Activated CD8-positive, alpha-beta memory T cell treated with anti-CD3 and anti-CD28 coated beads, Interleukin-2, amount 50 U/mL, for 1 hour (primary cell): Measurements from ENCODE around the gene C5.

Experiments used
- DNase-seq: peaks from one replicate; pipeline ENCODE4 v3.0.0-alpha.2; 2020; ENCODE audit errors: extremely low read depth

C5 gene

DNA sequence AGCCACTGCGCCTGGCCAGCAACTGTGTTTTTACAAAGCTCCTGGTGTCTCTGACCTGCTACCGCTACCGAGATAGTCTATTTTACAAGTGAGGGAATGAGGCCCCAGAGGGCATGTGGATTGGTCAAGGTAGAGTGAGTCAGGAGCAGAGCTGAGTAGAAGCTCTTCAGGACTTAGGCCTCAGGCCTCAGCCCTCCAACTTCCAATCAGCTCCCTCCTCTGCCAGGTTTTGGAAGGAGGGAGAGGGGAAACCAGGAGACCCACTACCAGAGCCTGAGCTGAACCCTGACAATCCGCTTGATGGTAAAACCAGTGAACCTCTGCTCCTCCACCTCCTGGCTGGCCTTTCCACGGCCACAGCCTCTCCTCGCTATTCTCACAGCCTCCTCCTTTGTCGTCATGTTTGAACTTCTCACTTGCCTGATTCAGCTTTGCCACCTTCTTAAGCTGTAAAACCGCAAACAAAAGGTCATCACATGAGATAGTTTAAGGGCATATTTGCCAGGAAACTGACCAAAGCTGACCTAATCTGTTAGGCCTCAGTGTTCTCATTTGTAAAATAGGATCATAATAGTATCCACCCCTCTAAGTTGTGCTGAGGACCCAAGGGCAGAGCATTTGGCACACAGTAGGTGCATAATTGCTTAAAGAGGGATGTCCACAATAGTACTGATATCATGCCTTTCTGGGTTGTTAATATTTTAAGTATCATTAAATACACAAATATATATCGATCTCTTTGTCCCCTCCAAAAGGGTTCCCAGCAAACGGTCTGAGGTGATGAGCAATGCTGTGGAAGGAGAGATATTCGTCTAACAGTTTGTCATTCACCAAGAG is 125.2 kb downstream of the C5 start:
- no peak for DNase-seq

DNA sequence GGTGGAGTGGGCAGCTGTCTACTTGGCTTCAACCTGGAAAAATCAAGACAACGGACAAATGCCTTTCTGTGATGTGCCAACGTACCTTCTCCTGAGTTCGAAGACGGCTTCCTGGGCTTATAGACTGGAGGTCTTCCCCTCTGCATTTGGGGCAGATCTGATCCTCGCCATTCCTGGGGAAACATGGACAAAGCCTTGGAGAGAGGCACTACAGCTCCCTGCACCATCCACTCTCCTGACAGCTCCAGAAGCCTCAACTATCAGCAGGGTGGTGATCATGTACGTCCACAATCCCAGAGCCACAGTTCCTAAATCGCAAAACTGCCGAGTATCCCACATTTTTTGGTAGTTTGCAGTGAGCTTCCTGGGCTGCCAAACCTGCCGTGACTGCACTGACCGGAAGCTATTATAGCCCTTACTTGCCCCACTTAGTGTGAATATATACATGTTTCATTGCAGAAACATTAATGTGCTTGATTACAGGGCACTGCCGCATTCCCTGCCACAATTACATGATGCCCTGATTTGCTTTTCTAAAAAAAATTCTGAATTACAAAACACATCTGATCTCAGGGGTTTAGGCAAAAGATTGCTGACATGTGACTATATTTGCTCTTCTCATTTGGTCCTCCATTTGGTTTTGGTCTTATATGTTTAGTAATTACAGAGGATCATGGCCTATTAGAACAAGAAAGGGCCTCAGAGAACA is 126.3 kb downstream of the C5 start:
- no peak for DNase-seq

DNA sequence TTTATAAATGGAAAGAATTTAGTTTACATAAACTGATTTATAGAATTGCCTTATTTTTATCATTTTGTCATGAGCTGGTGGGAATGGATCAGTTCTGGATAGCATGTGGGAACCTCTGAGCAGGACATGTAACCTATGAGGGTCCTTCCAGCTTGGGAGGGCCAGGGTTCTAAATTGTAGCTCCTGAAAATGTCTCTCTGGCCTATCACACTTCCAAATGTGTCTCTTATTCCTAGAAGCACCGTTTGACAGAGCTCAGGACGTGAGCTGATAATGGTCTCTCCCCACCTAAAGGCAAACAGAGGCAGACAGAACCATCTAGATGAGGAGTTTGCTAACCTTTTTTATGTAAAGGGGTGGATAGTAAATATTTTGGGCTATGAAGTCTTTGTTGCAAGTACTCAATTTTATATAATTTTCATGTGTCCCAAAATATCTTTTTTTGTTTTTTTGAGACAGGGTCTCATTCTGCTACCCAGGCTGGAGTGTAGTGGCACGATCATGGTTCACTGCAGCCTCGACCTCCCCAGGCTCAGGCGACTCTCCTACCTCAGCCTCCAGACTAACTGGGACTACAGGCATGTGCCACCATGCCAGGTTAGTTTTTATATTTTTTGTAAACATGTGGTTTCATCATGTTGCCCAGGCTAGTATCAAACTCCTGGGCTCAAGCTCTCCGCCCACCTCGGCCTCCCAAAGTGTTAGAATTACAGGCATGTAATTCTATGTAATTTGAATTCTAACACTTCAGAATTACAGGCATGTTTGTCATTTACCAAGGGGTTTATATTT is 127.5 kb downstream of the C5 start:
- no peak for DNase-seq

DNA sequence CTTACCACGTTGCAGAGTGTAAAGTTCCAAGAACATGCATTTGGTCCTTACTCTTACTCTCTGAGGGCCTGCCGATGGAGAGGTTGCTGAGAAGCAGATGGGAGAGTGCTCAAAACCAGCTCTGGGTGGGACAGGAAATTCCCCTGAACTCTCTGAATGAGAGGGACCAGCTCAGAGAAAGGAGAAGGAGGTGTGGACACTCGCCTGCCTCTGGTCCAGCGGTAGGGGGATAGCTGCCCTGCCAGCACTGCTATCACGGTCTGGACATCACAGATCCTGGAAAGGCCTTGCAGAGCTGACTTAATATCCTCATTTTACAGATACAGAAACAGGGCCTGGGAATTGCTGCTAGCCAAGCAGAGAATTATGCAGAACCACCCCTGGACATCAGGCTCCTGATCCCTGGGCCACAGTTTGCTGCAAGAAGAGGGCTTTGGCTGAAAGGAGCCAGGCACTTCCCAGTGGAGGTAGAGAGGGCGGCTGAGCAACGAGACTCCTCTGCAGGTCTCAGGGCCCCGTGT is 128.4 kb downstream of the C5 start:
- no peak for DNase-seq

DNA sequence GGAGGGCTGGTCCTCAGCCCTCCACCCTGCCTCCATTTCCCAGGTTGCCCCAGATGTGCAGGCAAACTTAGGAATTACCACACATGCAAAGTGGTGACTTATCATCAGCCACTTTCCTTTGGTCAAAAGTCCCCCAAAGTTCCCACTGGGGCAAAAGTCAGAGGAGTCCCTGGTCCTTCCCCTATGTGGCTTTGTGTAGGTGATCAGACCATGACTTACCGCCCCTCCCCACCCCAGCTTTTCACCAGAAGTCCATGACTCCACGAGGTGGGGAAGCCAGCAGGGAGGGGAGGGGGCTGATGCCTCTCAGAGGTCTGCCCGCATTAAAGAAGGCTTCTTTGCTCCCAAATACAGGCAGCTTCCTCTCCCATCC is 129.3 kb downstream of the C5 start:
- no peak for DNase-seq

DNA sequence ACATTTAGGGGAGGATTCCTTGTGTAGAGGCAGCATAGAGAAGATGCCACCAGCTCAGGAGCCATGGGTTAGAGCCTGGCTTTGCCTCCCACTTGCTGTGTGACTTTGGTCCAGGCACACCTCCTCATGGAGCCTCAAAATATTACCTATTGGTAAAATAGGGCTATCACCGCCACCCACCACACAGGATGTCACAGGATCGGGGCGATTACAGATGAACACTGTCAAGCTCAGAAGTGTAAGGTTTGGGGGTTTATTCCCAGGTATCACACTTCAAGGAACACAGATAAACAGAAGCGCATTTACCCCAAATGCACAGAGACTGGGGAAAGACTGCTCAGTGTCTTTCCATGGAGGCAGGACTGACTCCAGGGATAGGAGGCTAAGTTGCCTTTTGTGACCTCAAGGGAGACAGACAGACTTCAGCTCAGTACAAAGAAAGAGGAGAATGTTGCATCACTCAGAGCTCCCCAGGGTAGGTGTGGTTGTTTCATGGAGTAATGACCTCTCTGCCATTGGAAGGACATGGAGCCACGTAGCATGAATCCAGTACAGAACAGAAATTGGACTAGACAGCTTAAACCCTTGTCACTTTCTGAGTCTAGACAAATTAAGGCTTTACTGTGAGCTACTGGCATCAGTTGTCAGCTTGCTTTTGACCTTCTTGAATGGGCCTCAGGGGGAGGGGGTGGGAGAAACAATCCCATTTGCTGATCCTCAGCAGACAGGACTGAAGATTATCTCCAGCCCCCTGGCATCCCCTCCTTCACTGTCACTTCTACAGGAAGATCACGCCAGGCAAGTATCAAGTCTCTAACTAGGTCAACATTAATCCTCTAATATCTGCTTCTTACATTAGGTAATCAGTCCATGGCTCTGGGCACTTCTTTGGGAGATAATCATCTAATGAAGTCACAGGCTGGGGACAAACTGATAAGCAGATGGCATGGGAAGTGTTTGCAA is 130.0 kb downstream of the C5 start:
- DNase-seq: no peak

DNA sequence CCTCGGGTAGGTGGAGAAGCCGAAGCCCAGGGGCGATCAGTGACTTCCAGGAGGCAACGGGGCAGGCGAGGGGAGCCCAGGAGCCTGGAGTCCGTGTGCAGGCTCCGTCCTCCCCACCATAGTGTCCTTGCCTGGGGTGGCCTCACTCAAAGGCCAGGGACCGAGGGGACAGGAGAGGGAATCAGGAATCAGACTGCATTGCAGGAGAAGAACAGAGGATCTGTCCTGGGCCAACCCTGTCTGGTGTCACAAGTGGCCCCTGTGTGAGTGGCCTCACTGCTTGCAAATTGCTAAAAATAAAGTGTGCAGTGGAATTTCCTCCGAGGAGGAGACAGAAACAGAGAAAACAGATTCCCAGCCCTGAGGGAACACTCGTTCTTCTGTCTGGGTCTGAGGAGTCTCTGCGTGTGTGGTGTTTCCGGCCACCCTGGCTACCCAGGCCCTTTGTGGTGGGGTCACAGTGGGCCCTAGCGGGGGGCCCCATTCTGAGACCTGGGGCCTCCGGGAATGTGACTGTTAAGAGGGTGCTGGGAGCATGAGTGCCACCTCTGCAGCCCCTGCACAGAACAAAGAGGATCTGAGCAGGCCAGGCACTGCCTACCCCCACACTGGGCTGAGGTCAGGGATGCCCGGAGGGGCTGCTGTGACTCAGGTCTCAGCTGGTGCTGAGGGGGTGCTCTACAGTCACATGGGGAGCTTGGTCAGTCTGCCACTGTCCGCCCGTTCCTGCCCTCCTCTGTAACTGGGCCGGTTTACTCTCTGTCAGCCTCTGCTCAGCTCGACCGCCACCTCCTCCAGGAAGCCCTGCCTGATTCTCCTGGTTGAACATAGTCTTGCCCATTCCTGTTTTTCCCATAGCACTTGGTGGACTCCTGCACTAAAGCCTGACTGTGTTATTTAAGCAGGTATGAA is 130.9 kb downstream of the C5 start:
- DNase-seq: no peak

DNA sequence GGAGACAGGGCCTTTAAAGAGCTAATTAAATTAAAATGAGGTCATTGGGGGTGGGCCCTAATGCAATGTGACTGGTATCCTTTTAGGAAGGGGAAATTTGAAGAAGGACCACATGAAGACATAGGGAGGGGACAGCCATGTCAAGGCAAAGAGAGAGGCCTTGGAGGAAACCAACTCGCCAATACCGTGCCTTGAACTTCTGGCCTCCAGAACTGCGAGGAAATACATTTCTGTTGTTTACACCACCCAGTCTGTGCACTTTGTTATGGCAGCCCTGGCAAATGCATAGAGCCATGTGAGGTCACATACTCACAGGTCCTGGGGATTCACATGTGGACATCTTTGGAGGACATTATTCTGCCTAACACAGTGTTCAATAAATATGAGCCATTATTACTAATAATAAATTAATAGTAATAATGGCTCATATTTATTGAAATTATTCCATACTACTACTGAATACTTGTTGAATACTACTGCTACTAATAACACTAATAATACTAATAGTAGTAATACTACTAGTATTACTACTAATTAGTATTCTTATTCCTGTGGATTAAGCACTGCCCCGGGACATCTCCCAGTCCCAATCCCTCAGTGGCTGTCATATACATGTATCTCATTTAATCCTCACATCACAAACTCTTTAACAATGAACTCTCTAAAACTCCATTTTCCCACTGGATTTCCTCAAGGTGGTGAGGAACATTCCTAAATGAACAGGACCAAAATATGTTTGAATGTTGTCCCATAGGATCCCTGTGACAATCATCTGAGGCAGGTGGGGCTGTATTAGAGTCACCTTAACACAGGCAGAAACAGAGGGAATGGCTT is 131.9 kb downstream of the C5 start:
- DNase-seq: no peak

DNA sequence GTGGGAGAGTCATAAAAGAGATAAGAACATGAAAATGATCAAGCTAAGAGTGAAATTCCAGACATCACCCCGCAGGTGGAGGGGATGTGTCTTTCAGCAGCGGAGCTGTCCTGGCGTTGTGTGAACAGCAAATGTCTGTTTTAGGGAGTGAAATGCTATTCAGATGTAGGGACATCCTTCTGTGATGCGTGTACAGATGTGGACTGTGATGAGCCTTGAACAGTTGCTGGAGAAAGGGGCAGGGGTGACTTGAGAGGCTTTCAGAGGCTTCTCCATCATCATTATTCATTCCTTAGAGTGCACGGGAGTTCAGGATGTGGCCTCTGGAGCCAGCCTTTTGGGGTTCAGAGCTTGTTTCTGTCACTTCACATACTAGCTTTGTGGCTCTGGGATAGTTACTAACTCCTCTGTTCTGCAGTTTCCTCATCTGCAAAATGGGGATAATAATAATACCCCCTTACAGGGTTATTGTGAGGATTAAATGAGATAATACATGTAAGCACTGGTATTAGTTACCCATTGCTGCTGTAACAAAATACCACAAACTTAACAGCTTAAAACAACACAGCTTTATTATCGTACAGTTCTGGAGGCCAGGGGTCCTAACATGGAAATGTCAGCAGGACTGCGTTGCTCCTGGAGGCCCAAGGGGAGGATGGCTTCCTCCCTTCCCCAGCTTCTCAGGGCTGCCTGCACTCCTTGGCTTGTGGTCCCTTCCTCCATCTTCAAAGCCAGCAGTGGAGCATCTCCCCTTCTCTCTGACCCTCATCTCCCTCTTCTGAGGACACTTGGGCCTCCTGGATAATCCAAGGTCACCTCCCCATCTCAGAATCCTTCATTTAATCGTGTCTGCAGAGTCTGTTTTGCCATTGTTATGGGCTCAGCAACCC is 132.8 kb downstream of the C5 start:
- DNase-seq: no peak

DNA sequence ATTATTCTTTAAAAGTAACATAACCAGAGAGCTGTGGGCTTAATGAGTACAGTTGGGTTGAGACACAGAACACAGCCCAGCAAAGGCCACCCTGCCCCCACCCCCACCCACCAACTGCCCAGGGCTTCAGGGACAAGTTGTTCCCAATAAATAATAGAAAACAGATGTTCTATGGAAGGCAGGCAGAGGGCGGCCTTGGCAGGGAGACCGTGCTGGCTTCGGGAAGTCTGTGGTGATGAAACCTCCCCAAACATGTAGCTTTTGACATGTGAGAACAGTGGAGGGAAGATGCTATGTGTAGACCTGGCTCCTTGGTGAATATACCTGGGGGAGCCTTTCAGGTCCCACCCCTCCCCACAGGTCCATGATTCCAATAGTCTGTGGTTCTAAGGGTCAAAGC is 133.5 kb downstream of the C5 start:
- no peak for DNase-seq

DNA sequence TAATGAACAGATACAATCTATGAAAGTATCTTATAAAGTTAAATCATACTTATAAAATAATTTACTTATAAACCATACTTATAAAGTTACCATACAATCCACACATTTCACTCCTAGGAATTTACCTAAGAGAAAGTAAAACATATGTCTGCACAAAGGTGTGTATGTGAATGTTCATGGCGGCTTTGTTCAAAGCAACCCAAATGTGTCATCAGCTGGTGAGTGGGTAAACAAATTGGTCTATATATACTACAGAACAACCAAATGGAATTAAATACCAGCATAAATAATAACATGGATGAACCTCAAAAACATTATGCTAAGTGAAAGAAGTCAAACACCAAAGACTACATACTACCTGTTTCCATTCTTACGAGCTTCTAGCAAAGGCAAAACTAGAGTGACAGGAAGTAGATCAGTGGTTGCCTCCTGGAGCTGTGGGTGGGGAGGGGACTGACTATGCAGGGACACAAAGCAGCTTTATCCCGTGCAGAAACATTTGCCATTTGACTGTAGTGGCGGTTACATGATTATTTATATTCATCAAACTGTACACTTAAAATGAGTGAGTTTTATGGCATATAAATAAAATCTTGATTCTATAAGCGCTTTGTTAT is 134.1 kb downstream of the C5 start:
- no peak for DNase-seq

DNA sequence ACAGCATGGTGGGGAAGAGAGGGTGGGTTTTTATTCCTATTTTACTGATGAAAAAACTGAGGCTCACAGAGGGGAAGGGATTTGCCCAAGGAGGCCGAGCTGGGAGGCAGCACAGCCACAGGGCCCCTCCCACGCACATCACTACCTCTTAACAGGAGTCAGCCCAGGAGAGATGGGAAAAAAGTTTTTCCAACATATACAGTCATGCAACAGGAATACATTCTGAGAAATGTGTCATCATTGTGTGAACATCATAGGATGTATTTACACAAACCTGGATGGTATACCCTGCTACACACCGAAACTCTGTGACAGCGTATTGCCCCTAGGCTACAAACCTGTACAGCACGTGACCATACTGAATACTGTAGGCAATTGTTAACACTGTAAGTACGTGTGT is 135.1 kb downstream of the C5 start:
- DNase-seq: no peak

DNA sequence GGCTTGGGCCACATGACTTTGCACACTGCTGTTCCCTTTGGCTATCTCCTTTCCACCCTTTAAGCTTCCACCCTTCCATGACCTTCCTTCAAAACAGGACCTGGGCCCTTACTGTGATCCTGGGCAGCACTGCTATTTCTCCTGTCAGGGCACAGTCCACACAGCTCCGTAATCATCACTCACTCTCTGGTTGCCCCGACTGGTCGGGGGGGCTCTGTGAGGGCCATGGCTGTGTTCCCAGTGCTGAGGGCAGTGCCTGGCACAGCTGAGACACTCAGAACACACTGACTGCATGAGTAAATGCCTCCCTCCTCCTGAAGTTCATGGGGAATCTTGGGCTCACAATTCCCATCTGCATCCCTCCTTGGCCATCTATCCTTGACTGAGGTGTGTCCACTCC is 135.7 kb downstream of the C5 start:
- DNase-seq: no peak

DNA sequence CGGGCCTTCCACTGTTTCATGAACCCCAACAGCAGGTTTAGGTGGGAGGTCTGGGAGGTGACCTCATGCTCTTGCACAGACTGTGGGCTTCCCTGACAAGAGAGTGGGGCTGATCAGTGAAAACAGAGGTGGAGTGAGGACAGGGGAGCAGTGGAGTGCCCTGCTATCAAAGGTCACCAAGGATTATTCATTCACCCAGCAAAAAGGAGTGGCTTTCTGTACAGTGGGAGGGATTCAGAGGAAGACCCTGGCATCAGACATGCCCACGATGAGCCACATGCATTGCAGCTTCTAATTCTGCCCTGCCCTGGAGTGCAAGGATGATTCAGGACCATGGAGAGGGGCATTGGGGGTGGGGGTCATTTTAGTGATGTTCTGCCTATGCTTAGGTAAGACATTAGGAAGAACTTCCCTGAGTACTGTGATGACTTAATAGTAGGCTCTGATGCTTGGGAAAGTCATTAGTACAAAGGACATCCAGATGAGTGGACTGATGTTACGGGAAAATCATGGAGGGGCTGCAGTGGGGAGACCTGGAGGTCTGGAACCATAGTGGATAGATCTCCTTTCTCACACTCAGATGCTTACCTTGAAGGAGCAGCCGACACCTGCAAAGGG is 136.3 kb downstream of the C5 start:
- no peak for DNase-seq

DNA sequence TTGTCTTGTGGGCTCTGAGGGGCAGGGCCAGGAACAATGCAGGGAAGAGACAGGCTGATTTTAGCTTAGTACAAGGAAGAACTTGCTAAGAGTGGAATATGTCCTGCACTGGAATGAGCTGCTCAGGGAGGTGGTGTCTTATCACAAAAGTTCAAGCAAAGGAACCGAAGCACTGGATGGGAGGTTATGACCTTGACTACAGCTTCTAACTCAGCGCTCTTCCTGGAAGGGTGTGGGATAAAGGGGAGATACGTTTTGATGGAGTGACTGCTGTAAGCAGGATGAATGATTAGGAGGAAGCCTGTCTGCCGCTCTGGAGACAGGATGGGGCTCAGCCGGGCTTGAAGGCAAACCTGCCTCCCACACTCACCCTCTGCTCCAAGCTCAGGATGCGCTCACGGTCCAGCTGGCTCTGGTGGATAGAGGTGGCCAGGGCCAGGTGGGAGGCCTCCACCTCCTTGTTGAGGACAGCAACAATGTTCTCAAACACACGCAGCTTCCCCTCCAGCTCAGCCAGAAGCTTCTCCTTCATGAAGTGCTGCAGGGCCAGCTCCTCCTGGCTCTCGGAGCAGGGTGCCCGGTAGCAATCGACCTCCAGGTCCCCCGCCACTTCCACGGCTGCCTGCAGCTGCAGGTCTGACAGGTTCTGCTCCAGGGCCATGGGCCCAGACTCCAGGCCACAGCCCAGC is 137.0 kb downstream of the C5 start:
- no peak for DNase-seq

DNA sequence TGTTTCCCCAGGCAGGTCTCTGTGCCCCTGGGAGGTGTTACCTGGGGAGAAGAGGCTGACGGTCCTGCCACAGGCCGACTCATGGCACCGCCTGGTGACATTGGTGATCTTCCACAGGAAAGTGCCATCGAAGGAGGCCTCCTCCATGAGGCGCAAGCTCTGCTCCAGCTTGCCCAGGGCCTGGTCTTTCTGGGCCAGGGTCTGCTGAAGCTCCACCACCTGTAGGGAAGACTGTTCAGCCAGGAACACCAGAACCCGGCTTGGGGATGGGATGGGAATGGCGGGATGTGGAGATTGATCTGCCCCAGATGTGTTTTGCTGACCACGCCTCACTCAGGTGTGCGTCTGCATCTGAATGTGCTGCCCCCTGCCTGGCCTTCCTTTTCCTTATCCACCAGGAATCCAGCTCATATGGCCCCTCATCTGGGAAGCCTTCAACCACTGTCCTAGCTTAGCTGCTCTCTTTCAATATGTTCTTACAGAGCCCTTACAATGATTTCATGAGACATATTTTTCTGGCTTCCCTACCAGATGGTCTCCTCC is 138.7 kb downstream of the C5 start:
- DNase-seq: no peak
